LoVo (cell line): ENCODE results near the gene STAB1.

ENCODE experiments used
- DNase-seq: peaks from one replicate; pipeline ENCODE4 v3.0.0-alpha.2; 2016; ENCODE audit warnings: low spot score

The STAB1 gene

DNA sequence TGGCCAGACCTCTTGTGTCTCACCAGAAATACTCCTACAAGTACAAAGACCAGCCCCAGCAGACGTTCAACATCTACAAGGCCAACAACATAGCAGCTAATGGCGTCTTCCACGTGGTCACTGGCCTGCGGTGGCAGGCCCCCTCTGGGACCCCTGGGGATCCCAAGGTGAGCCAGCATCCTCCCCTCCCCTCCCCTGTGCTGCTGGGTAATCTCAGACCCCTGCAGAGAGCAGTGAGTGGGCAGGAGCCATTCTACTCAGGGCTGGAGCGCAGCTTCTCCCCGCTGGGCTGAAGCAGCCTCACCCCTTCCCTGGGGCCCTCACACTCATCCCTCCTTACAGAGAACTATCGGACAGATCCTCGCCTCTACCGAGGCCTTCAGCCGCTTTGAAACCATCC lies 9.8 kb downstream of the STAB1 start:
- DNase-seq, result no peak

DNA sequence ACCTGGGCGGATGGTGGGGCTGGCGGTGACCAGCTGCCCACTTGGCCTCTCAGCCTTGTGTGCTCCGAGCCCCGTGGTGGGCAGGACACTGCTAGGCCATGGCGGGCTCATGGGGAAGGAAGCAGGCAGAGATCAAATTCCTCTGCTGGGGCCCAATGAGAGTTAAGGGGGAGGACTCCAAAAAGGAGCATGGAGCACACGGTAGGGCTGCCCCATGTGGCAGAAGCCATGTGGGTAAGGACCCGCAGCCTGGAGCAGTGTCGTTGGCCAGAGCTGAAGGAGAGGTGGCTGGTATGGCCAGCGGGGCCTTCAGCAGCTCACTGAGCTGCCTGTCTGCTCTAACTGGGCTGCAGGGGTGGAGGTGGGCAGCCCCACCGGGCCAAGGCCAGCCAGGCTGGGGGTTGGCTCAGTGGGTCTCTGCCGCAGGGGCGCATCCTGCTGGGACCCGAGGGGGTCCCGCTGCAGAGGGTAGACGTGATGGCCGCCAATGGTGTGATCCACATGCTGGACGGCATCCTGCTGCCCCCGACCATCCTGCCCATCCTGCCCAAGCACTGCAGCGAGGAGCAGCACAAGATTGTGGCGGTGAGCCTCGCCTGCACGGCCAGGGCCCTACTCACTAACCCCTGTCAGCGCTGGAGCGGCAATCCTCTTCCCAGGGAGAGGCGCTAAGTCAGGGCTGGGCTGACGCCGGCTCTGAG lies 11.3 kb downstream of the STAB1 start:
- no peak for DNase-seq

DNA sequence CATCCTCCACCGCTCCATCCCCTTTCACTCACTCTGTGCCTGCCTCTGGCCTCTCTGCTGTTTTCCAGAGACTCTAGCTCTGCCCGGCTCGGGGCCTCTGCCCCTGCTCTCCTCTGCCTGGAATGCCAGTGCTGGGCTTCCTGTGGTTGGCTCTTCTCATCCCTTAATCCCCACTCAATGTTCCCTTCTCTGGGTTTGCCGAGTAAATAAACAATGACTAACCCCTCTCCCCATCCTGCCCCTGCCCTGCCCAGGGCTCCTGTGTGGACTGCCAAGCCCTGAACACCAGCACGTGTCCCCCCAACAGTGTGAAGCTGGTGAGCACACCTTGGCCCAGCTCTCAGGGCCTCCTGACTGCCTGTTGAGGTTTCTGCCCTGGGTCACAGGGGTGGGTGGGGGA lies 12.2 kb downstream of the STAB1 start:
- DNase-seq, result peak; percentile 44

DNA sequence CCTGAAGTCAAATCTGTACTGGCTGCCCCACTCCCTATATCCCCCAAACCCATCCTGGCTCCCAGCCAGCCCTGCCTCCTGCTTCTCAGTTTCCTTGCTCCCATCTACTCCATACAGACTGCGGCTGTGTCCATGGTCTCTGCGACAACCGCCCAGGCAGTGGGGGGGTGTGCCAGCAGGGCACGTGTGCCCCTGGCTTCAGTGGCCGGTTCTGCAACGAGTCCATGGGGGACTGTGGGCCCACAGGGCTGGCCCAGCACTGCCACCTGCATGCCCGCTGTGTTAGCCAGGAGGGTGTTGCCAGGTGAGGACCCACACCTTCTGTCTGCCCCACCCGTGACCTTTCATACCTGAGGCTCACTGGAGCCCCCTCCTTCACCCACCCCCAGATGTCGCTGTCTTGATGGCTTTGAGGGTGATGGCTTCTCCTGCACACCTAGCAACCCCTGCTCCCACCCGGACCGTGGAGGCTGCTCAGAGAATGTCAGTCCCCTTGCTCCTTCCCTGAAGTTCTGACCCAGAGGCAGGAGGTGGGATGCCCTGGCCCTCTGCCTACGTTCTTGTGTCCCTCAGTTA lies 14.7 kb downstream of the STAB1 start:
- DNase-seq, result no peak

DNA sequence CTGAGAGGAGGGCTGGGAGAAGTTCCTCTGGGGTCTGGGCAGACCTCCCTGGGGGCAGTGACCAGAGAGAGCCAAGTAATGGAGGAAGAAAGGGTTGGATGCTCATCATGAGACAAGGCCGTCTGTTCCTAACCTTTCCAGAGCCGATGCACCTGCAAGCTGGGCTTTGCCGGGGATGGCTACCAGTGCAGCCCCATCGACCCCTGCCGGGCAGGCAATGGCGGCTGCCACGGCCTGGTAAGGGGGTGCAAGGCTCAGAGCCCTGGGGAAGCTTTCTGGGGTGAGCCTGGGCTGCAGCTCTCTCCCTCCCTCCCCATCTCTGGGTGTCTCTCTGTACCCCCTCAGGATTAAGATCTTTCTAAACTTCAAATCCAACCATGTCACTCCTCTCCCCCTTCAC lies 16.4 kb downstream of the STAB1 start:
- DNase-seq, result no peak

DNA sequence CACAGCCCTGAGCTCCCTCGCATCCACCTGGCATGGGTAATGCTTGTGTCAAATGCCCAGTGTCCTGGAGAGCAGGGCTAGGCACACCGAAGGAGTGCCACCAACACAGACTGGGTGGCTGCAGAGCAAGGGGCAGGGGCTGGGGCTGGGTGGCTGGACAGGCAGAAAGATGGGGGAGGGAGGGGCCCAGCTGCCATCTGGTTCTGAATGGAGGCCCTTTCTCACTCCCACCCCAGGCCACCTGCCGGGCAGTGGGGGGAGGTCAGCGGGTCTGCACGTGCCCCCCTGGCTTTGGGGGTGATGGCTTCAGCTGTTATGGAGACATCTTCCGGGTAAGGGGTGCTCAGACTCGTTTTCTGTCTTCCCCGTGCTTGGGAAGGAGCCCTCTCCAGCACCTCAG lies 17.0 kb downstream of the STAB1 start:
- no peak for DNase-seq

DNA sequence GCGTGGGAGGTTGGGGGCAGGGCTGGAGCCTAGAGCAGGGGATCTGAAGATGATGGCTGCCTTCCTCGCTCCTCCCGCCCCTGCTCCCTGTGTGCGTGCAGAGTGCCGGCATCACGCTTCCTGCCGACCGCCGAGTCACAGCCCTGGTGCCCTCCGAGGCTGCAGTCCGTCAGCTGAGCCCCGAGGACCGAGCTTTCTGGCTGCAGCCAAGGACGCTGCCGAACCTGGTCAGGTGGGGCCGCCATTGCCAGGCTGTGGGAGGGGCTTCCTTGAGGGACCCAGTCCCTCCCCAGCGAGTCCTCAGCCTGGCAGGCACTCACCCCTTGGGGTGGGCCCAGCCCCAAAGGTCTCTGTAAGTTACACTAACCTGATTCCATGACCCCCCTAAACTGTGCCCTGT lies 17.6 kb downstream of the STAB1 start:
- no peak for DNase-seq

DNA sequence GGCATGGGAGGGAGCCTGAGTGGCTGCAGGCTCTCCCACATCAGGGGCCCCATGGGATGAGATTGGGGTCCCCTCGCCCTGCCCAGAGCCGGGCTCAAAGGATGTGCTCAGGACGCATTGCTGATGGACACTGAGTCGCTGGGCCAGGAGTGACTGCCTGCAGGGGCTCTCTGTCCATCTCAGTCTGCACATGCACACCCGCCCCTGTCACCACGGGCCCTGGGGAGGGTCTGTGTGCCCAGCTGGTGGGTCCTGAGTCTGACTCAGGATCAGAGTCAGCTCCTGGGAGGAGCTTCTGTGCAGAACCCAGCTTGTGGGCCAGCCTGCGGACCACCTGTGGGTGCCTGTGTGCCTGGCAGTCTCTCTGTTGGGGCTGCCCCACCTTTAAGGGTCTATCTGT lies 18.1 kb downstream of the STAB1 start:
- no peak for DNase-seq

DNA sequence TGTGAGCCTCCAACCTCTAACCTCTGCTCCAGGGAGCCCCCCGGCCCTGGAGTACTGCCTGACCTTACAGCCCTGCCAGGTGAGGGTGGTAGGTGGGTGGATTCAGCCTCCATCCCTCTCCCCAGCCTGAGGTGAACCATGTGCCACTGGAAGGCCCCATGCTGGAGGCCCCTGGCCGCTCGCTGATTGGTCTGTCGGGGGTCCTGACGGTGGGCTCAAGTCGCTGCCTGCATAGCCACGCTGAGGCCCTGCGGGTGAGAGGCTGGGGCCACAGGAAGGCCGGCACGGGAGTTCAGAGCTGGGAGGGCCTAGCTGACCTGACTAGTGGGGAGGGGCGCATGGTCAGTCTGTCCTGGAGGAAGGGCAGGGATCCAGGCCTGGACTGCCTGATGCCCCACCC lies 19.4 kb downstream of the STAB1 start:
- no peak for DNase-seq

DNA sequence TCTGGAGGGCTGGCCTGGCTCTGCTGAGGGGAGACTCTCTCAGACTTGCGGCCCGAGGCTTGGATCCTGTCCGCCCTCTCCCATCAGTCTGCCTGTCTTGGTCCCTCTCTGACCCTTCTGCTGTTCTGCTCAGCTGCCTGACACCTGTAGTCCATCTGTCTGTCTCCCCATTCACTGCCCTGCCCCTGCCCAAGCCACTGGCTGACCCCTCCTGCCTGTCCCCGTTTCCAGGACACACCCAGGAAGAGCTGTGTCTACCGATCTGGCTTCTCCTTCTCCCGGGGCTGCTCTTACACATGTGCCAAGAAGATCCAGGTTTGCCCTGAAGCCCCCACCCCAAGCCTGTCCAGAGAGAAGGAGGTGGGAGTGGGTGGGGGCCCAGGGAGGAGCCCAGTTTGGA lies 20.1 kb downstream of the STAB1 start:
- DNase-seq, result no peak

DNA sequence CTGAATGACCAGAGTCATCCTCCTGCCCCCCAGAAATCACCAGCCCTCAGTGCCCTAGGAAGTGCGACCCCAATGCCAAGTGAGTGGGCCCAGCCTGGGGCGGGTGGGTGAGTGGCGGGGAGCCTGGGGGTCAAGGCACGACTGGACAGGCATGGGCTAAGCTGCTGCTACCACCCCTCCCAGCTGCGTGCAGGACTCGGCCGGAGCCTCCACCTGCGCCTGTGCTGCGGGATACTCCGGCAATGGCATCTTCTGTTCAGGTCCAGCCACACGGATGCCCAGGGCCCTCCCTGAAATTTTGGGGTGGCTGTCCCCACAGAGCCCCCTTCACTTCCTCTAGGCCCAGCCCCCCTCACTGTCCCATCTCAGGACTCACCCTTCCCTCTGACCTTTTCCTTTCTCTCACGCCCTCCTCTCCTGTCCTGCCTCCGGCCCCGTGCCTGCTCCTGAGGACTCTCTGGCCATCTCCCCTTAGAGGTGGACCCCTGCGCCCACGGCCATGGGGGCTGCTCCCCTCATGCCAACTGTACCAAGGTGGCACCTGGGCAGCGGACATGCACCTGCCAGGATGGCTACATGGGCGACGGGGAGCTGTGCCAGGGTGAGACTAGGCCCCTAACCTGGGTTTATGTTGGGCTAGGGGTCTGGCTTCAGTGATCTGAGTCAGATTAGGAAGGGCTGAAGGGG lies 21.5 kb downstream of the STAB1 start:
- DNase-seq, result no peak

DNA sequence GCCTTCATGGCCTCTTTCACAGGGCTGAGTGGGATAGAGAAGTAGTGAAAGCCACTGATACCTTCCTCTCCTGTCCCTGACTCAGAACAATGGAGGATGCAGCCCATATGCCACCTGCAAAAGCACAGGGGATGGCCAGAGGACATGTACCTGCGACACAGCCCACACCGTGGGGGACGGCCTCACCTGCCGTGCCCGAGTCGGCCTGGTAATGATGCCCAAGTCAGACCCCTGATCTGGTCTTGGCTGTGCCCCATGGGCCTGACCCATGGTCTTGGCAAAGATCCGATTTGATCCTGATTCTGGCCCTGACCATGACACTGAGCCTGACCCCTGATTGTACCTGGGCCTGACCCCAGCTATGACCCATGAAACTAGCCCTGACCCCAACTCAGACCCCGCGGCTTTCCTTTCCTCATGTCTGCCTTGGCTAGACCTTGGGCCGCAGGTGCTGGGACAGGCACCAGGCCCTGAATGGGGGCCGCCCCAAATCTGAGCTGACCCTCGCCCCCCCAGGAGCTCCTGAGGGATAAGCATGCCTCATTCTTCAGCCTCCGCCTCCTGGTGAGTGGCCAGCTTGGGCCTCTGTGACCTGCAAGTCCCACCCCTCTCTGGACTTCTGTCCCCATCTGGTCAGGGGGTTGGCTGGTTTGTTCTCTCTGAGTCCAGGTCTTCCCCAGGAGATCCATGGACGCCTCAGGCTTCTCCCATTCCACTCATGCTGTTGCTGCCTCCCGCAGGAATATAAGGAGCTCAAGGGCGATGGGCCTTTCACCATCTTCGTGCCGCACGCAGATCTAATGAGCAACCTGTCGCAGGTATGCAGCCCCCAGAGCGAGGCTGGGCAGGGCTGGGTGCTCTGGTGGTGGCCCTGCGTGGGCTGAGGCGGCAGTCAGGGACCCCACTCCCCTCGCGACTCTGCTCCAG lies 22.9 kb downstream of the STAB1 start:
- no peak for DNase-seq

DNA sequence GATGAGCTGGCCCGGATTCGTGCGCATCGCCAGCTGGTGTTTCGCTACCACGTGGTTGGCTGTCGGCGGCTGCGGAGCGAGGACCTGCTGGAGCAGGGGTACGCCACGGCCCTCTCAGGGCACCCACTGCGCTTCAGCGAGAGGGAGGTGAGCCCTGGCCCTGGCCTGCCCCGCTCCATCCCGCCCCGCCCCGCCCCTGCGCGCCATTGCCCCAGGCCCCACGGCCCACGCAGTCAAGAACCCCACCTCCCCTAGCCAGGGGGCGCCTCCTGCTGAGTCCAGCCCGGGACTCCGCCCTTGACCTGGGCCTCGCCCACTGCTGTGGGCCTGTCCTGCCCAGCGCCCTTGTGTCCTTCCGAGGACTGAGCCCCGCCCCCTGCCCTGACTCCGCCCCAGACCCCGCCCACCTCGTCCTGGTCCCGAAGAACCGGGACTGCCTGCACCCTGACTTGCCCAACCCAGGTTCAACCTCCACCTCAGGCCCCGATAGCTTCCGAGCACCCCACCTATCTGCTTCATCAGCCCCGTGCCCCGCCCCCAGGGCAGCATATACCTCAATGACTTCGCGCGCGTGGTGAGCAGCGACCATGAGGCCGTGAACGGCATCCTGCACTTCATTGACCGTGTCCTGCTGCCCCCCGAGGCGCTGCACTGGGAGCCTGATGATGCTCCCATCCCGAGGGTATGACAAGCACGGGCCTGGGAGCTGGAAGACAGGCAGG lies 23.7 kb downstream of the STAB1 start:
- DNase-seq, result no peak

DNA sequence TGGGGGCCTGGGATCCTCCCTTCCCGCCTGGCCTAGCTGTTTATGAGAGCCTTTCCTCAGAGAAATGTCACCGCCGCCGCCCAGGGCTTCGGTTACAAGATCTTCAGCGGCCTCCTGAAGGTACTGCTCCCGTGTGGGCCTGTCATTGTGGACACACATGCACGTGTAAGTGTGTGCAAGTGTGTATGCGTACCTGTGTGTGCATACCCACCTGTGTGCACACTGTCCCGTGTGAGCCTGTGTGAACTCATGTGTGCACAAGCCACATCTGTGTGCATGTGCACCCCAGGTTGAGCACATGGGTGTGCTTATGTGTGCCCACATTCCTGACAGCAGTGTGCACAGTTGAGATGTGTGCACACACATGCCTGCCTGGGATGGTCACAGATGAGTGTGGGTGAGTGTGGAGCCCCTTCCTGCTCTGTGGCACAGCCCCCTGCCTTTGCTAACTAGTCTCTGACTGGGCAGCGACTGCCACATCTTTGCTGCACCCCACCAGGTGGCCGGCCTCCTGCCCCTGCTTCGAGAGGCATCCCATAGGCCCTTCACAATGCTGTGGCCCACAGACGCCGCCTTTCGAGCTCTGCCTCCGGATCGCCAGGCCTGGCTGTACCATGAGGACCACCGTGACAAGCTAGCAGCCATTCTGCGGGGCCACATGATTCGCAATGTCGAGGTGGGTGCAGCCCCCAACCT lies 24.5 kb downstream of the STAB1 start:
- DNase-seq, result no peak

DNA sequence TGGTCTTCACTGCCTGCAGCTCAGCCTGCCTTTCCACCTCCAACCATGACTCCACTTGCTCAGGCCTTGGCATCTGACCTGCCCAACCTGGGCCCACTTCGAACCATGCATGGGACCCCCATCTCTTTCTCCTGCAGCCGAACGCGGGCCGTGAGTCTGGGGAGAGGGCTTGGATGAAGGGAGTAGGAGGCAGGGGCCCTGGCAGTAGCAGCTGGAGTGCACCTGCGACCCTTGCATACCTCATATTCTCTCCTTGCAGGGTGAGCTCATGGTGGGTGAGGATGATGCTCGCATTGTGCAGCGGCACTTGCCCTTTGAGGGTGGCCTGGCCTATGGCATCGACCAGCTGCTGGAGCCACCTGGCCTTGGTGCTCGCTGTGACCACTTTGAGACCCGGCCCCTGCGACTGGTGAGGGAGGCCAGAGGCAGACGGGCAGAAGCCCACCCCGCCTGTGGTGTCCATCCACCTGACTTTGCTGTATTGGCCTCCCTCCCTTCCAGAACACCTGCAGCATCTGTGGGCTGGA lies 25.1 kb downstream of the STAB1 start:
- no peak for DNase-seq

DNA sequence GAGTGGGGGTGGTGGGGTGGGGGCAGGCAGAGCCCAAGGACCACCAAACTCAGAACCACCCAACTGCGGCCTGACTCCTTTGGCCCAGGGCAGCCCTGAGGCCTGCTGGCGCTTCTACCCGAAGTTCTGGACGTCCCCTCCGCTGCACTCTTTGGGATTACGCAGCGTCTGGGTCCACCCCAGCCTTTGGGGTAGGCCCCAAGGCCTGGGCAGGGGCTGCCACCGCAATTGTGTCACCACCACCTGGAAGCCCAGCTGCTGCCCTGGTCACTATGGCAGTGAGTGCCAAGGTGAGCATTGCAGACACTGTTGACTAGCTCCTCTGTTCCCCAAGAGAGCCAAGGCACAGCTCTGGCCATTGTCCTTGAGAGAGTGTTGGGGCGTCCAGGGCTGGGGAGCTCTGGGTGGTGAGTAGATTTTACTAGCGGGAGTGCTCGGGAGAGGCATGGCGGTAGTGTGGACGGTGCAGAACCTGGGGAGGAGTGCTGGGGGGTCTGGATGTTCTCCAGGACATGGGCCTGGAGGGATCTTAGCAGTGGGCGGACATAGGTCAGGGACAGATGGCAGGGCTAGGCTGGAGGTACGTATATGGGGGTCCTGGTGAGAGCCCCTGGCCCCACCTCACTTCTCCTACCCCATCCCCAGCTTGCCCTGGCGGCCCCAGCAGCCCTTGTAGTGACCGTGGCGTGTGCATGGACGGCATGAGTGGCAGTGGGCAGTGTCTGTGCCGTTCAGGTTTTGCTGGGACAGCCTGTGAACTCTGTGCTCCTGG lies 25.8 kb downstream of the STAB1 start:
- no peak for DNase-seq

DNA sequence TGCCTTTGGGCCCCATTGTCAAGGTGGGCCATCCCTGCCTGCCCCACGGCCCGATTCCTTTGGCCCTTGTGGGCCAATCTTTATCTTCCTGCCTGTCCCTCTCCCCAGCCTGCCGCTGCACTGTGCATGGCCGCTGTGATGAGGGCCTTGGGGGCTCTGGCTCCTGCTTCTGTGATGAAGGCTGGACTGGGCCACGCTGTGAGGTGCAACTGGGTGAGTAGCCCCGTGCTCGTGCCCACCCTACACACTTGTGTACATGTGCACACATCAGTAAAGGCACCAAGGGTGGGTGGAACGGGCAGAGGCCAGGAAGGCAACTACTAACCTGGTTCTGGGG lies 26.3 kb downstream of the STAB1 start:
- no peak for DNase-seq

DNA sequence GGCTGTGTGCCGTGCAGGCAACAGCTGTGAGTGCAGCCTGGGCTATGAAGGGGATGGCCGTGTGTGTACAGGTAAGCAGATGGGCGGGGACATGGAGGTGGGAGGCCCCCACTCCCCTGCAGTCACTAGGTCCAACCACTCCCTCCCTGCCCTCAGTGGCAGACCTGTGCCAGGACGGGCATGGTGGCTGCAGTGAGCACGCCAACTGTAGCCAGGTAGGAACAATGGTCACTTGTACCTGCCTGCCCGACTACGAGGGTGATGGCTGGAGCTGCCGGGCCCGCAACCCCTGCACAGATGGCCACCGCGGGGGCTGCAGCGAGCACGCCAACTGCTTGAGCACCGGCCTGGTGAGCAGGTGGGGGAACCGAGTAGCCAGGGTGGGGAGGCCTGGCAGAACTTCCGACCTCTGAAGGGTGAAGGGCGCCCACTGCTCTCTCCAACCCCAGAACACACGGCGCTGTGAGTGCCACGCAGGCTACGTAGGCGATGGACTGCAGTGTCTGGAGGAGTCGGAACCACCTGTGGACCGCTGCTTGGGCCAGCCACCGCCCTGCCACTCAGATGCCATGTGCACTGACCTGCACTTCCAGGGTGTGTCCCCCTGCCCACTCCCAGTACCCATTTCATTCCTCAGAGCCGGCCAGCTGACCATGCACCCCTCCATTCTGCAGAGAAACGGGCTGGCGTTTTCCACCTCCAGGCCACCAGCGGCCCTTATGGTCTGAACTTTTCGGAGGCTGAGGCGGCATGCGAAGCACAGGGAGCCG lies 26.9 kb downstream of the STAB1 start:
- DNase-seq, result no peak

DNA sequence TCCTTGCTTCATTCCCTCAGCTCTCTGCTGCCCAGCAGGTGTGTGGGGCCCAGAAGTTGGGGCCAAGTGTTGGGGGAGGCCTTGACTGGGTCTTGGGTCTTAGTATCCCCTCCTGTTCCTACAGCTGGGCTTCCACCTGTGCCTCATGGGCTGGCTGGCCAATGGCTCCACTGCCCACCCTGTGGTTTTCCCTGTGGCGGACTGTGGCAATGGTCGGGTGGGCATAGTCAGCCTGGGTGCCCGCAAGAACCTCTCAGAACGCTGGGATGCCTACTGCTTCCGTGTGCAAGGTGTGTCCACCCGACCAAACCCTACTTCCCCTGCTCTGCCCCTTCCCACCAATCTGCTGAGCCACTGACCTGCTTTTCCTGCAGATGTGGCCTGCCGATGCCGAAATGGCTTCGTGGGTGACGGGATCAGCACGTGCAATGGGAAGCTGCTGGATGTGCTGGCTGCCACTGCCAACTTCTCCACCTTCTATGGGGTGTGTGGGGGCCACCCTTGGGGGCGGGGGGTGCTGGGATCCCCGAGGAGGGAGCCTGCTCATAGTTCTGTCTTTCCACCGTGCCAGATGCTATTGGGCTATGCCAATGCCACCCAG lies 27.6 kb downstream of the STAB1 start:
- no peak for DNase-seq
